ENCODE results near the gene ZNF502. TPM values are rescaled to one million over a fixed set of nuclear protein-coding genes. Genes with fewer than 3 reads are reported as not detected.
A peak's percentile ranks its signal among the peaks of the same experiment; 100 is the strongest.

Gene ZNF502
- total RNA-seq, 2 donors from 2014 or later: 2.3 TPM

GRCh38 chr3:44762170-44762677 lies 49.8 kb downstream of the ZNF502 start:
- peak overlapping the region in 1 of 2 donors; percentile 76 for H3K4me3 ChIP-seq
- intact Hi-C loops (cut with DNase I): no loop called here
- H3K36me3 ChIP-seq (replicated peaks in 1 of 2; ENCODE audit: insufficient read depth in 1 of 2, low read depth in 2 of 2): no peaks in the 10 kb centered on the region
- 3 to 4% methylated on average over 9 of the region's 9 CpGs for WGBS, 2 donors
- TF ChIP-seq CTCF (IDR thresholded peaks at IDR 0.05) (no peak), POLR2A (IDR thresholded peaks at IDR 0.05) (no peak)
- ATAC-seq: no peak
- no peaks in the 10 kb centered on the region for H3K27me3 ChIP-seq
- no peaks in the 10 kb centered on the region for H3K9me3 ChIP-seq
- no peak for DNase-seq
- peaks cover 12% of the 10 kb centered on the region for H3K4me1 ChIP-seq
- H3K27ac ChIP-seq: no peak overlapping the region

GRCh38 chr3:44762690-44763089 lies 50.2 kb downstream of the ZNF502 start:
- Histone ChIP-seq H3K4me3 (no peak overlapping the region), H3K4me1 (peaks cover 12% of the 10 kb centered on the region), H3K27ac (no peak overlapping the region), H3K9me3 (no peaks in the 10 kb centered on the region), H3K27me3 (no peaks in the 10 kb centered on the region), H3K36me3 (replicated peaks in 1 of 2; ENCODE audit: insufficient read depth in 1 of 2, low read depth in 2 of 2) (no peaks in the 10 kb centered on the region)
- ATAC-seq (no peak), DNase-seq (no peak)
- intact Hi-C loops (cut with DNase I): no loop called here
- TF ChIP-seq POLR2A (IDR thresholded peaks at IDR 0.05) (no peak), CTCF (IDR thresholded peaks at IDR 0.05) (no peak)
- WGBS, 2 donors: 21 to 33% methylated on average over 5 of the region's 5 CpGs

GRCh38 chr3:44764248-44764647 lies 51.8 kb downstream of the ZNF502 start:
- H3K4me1 ChIP-seq: peaks cover 12% of the 10 kb centered on the region
- ATAC-seq: no peak
- no peaks in the 10 kb centered on the region for H3K9me3 ChIP-seq
- H3K27me3 ChIP-seq: no peaks in the 10 kb centered on the region
- no peak for DNase-seq
- TF ChIP-seq POLR2A (IDR thresholded peaks at IDR 0.05) (no peak), CTCF (IDR thresholded peaks at IDR 0.05) (no peak)
- no peak overlapping the region for H3K4me3 ChIP-seq
- H3K36me3 ChIP-seq (replicated peaks in 1 of 2; ENCODE audit: insufficient read depth in 1 of 2, low read depth in 2 of 2): no peaks in the 10 kb centered on the region
- intact Hi-C loops (cut with DNase I): no loop called here
- no peak overlapping the region for H3K27ac ChIP-seq

GRCh38 chr3:44771424-44772098 lies 59.1 kb downstream of the ZNF502 start:
- intact Hi-C loops (cut with DNase I): no loop called here
- ATAC-seq (no peak), DNase-seq (no peak)
- WGBS, 2 donors: 100% methylated on average over 1 of the region's 1 CpG
- peaks cover 0 to 4% (median 0%) of the 10 kb centered on the region in 3 donors for H3K9me3 ChIP-seq
- H3K27ac ChIP-seq: no peak overlapping the region
- no peak overlapping the region for H3K4me3 ChIP-seq
- no peaks in the 10 kb centered on the region for H3K36me3 ChIP-seq (replicated peaks in 1 of 2; ENCODE audit: insufficient read depth in 1 of 2, low read depth in 2 of 2)
- TF ChIP-seq POLR2A (IDR thresholded peaks at IDR 0.05) (no peak), CTCF (IDR thresholded peaks at IDR 0.05) (no peak)
- H3K4me1 ChIP-seq: no peaks in the 10 kb centered on the region
- H3K27me3 ChIP-seq: no peaks in the 10 kb centered on the region

- Histone ChIP-seq H3K4me1 (no peaks in the 10 kb centered on the region), H3K27me3 (no peaks in the 10 kb centered on the region), H3K27ac (no peak overlapping the region), H3K9me3 (peaks cover 0 to 4% (median 0%) of the 10 kb centered on the region in 3 donors), H3K4me3 (no peak overlapping the region), H3K36me3 (replicated peaks in 1 of 2; ENCODE audit: insufficient read depth in 1 of 2, low read depth in 2 of 2) (no peaks in the 10 kb centered on the region)
- intact Hi-C loops (cut with DNase I): no loop called here
- TF ChIP-seq POLR2A (IDR thresholded peaks at IDR 0.05) (no peak), CTCF (IDR thresholded peaks at IDR 0.05) (no peak)
- ATAC-seq: no peak
- WGBS, 2 donors: 94 to 100% methylated on average over 1 of the region's 1 CpG
- no peak for DNase-seq
These were observed 59.6 kb downstream of the ZNF502 start for GRCh38 chr3:44772099-44772442.
